ENCODE measurements around the gene HACE1.

- TF ChIP-seq MYC (IDR thresholded peaks at IDR 0.05; ENCODE audit: low read depth, low read length): no peak
- no peak for TF ChIP-seq CTCF (IDR thresholded peaks at IDR 0.05; ENCODE audit: low read depth, low read length)
- TF ChIP-seq POLR2A (IDR thresholded peaks at IDR 0.05; ENCODE audit: extremely low read depth, insufficient read length): no peak
Observed at GRCh38 chr6:104704191-104704590, 155.5 kb downstream of the HACE1 start.

All from NB4 (cell line).